Astrocyte (in vitro differentiated cells and primary cell): ENCODE results near the gene ZNRF4. TPM values are rescaled to one million over a fixed set of nuclear protein-coding genes. Genes with fewer than 3 reads are reported as not detected.
A peak's percentile ranks its signal among the peaks of the same experiment; 100 is the strongest.

Experiments used
- DNase-seq: peaks from one replicate; pipeline ENCODE4 v3.0.0-alpha.2; 2010; ENCODE audit warnings: low read depth
- FAIRE-seq: peaks from 2 replicates; lab custom pipeline; 2011; peaks lifted over from hg19 to GRCh38; lab: Jason Lieb, UNC
- H2AFZ ChIP-seq: 2 replicates; pipeline ENCODE4 v1.6.0; 2012; ENCODE audit warnings: low read depth, low read length, inconsistent platforms
- H3K27ac ChIP-seq: 2 replicates; pipeline ENCODE4 v1.5.1; 2011; ENCODE audit warnings: low read depth, low read length, inconsistent platforms
- H3K27me3 ChIP-seq: 2 replicates; pipeline ENCODE4 v1.6.0; 2011; ENCODE audit warnings: low read length, inconsistent platforms; ENCODE audit not compliant: insufficient read depth
- H3K36me3 ChIP-seq: 2 replicates; pipeline ENCODE4 v1.5.1; 2011; ENCODE audit warnings: low read length, inconsistent platforms; ENCODE audit not compliant: insufficient read depth
- H3K4me1 ChIP-seq: 2 replicates; pipeline ENCODE4 v1.5.1; 2011; ENCODE audit warnings: low read length, inconsistent platforms; ENCODE audit not compliant: insufficient read depth
- H3K4me2 ChIP-seq: 2 replicates; pipeline ENCODE4 v1.6.0; 2012; ENCODE audit warnings: low read length, inconsistent platforms
- H3K4me3 ChIP-seq: 2 replicates; pipeline ENCODE4 v1.5.1; 2011; ENCODE audit warnings: low read depth, mild to moderate bottlenecking, low read length, inconsistent platforms; ENCODE audit not compliant: insufficient read depth
- H3K79me2 ChIP-seq: 2 replicates; pipeline ENCODE4 v1.6.0; 2012; ENCODE audit warnings: mild to moderate bottlenecking, low read length, inconsistent platforms; ENCODE audit not compliant: insufficient read depth
- H3K9ac ChIP-seq: 2 replicates; pipeline ENCODE4 v1.6.0; 2012; ENCODE audit warnings: mild to moderate bottlenecking, low read length, inconsistent platforms
- H3K9me3 ChIP-seq: 2 replicates; pipeline ENCODE4 v1.5.1; 2012; ENCODE audit warnings: low read depth, mild to moderate bottlenecking, low read length, inconsistent platforms; ENCODE audit not compliant: insufficient read depth
- H4K20me1 ChIP-seq: 2 replicates; pipeline ENCODE4 v1.6.0; 2012; ENCODE audit warnings: low read length, inconsistent platforms; ENCODE audit not compliant: insufficient read depth
- H3K27ac Mint-ChIP-seq: one replicate; pipeline ENCODE4 v1.8.0; 2021; ENCODE audit warnings: mild to moderate bottlenecking, mixed read lengths; ENCODE audit not compliant: unreplicated experiment
- H3K27me3 Mint-ChIP-seq: one replicate; pipeline ENCODE4 v1.8.0; 2021; ENCODE audit warnings: low read depth, mixed read lengths; ENCODE audit not compliant: unreplicated experiment
- H3K36me3 Mint-ChIP-seq: one replicate; pipeline ENCODE4 v1.8.0; 2021; ENCODE audit warnings: low read depth, mixed read lengths; ENCODE audit not compliant: unreplicated experiment
- H3K4me1 Mint-ChIP-seq: one replicate; pipeline ENCODE4 v1.8.0; 2021; ENCODE audit warnings: low read depth, mixed read lengths; ENCODE audit not compliant: unreplicated experiment
- H3K4me3 Mint-ChIP-seq: one replicate; pipeline ENCODE4 v1.8.0; 2021; ENCODE audit warnings: mild to moderate bottlenecking, moderate library complexity, mixed read lengths; ENCODE audit not compliant: unreplicated experiment
- H3K9me3 Mint-ChIP-seq: one replicate; pipeline ENCODE4 v1.8.0; 2021; ENCODE audit warnings: mild to moderate bottlenecking, mixed read lengths; ENCODE audit not compliant: unreplicated experiment
- EZH2 ChIP-seq: IDR thresholded peaks from 2 replicates; pipeline ENCODE4 v1.6.1; 2012; ENCODE audit warnings: mild to moderate bottlenecking, low read length, inconsistent platforms; ENCODE audit not compliant: insufficient read depth
- total RNA-seq: library from RNA; stranded (reverse); gene quantifications from 2 replicates; pipeline ENCODE4 v1.2.1, GENCODE V29; 2021
- TF ChIP-seq, protein P1 (sequence below): IDR thresholded peaks from 2 replicates; pipeline ENCODE4 v1.5.1; 2011; ENCODE audit warnings: low read depth, mild to moderate bottlenecking, inconsistent platforms, low read length, moderate library complexity; ENCODE audit not compliant: insufficient read depth

The ZNRF4 gene
- total RNA-seq, 1 donor from 2014 or later: not detected

- no peaks in the 10 kb centered on the region for H3K36me3 ChIP-seq
- no peak for FAIRE-seq
- H3K9me3 ChIP-seq: no peaks in the 10 kb centered on the region
- no peak overlapping the region for H3K4me2 ChIP-seq
- H2AFZ ChIP-seq: no peak overlapping the region
- no peak overlapping the region for H3K27ac ChIP-seq
- no peaks in the 10 kb centered on the region for H3K36me3 Mint-ChIP-seq
- H3K27me3 ChIP-seq: peaks cover 29% of the 10 kb centered on the region
- no peak overlapping the region for H3K4me3 ChIP-seq
- H3K9me3 Mint-ChIP-seq: peaks cover 3% of the 10 kb centered on the region
- H3K27me3 Mint-ChIP-seq: peaks cover 69% of the 10 kb centered on the region
- no peaks in the 10 kb centered on the region for H3K79me2 ChIP-seq
- H3K27ac Mint-ChIP-seq: no peak overlapping the region
- H3K4me1 ChIP-seq: no peaks in the 10 kb centered on the region
- no peak overlapping the region for H3K4me3 Mint-ChIP-seq
- H4K20me1 ChIP-seq: no peaks in the 10 kb centered on the region
- no peak for TF ChIP-seq EZH2
- no peak overlapping the region for H3K9ac ChIP-seq
- no peak for DNase-seq
- no peaks in the 10 kb centered on the region for H3K4me1 Mint-ChIP-seq
Measured at GRCh38 chr19:5495792-5496191, 40.6 kb downstream of the ZNRF4 start.

DNA sequence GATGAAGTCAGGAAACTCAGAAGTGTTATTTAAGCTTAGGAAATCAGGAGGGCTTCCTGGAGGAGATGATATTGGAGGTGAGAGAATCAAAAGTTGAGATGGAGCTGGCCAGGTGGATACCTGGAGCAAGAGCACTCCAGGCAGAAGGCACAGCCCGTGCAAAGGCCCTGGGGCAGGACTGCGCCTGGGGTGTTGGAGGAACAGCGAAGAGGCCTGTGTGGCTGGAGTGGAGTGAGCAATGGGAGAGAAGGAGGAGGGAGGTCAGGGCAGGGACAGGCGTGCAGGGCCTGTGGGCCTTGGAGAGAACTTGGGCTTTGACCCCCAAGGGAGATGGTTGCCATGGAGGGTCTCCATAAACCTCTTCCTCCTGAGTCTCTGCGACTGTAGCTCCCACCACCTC, 42.1 kb downstream of the ZNRF4 start:
- no peak overlapping the region for H3K4me3 ChIP-seq
- no peak for DNase-seq
- no peak overlapping the region for H2AFZ ChIP-seq
- Mint-ChIP-seq H3K4me3 (no peak overlapping the region), H3K27ac (no peak overlapping the region), H3K9me3 (peaks cover 13% of the 10 kb centered on the region), H3K4me1 (no peaks in the 10 kb centered on the region), H3K36me3 (no peaks in the 10 kb centered on the region), H3K27me3 (peaks cover 67% of the 10 kb centered on the region)
- H3K27ac ChIP-seq: no peak overlapping the region
- no peaks in the 10 kb centered on the region for H4K20me1 ChIP-seq
- no peak for FAIRE-seq
- TF ChIP-seq EZH2: no peak
- TF ChIP-seq, protein P1, sequence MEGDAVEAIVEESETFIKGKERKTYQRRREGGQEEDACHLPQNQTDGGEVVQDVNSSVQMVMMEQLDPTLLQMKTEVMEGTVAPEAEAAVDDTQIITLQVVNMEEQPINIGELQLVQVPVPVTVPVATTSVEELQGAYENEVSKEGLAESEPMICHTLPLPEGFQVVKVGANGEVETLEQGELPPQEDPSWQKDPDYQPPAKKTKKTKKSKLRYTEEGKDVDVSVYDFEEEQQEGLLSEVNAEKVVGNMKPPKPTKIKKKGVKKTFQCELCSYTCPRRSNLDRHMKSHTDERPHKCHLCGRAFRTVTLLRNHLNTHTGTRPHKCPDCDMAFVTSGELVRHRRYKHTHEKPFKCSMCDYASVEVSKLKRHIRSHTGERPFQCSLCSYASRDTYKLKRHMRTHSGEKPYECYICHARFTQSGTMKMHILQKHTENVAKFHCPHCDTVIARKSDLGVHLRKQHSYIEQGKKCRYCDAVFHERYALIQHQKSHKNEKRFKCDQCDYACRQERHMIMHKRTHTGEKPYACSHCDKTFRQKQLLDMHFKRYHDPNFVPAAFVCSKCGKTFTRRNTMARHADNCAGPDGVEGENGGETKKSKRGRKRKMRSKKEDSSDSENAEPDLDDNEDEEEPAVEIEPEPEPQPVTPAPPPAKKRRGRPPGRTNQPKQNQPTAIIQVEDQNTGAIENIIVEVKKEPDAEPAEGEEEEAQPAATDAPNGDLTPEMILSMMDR: no peak
- no peaks in the 10 kb centered on the region for H3K79me2 ChIP-seq
- H3K4me1 ChIP-seq: no peaks in the 10 kb centered on the region
- no peaks in the 10 kb centered on the region for H3K9me3 ChIP-seq
- H3K9ac ChIP-seq: no peak overlapping the region
- peaks cover 25% of the 10 kb centered on the region for H3K27me3 ChIP-seq
- no peak overlapping the region for H3K4me2 ChIP-seq
- no peaks in the 10 kb centered on the region for H3K36me3 ChIP-seq

GRCh38 chr19:5498830-5499550, 43.8 kb downstream of the ZNRF4 start:
- no peak overlapping the region for H3K27ac Mint-ChIP-seq
- peaks cover 2% of the 10 kb centered on the region for H3K36me3 Mint-ChIP-seq
- no peaks in the 10 kb centered on the region for H3K4me1 Mint-ChIP-seq
- peaks cover 60% of the 10 kb centered on the region for H3K27me3 Mint-ChIP-seq
- Histone ChIP-seq H3K79me2 (no peaks in the 10 kb centered on the region), H3K36me3 (no peaks in the 10 kb centered on the region), H2AFZ (peak overlapping the region; percentile 10), H3K4me1 (no peaks in the 10 kb centered on the region), H3K27me3 (peaks cover 17% of the 10 kb centered on the region), H3K27ac (no peak overlapping the region), H3K4me2 (no peak overlapping the region), H3K9me3 (peaks cover 7% of the 10 kb centered on the region), H3K9ac (no peak overlapping the region), H4K20me1 (no peaks in the 10 kb centered on the region), H3K4me3 (no peak overlapping the region)
- DNase-seq (no peak), FAIRE-seq (no peak)
- no peak for TF ChIP-seq EZH2
- TF ChIP-seq, protein P1: no peak
- no peak overlapping the region for H3K4me3 Mint-ChIP-seq
- peaks cover 21% of the 10 kb centered on the region for H3K9me3 Mint-ChIP-seq
